H1 (cell line): Measurements from ENCODE around the gene C1QL1. TPM values are rescaled to one million over a fixed set of nuclear protein-coding genes. Genes with fewer than 3 reads are reported as not detected.

Experiments
- CTCF ChIA-PET: fragments of 300-600 bp; sonication (Branson Sonifier 250); formaldehyde crosslinking; loops from one replicate; lab custom pipeline; 2021; ENCODE audit not compliant: partially characterized antibody; lab: Charles Lee
- POLR2A ChIA-PET: fragments of 300-600 bp; sonication (Branson Sonifier 250); formaldehyde crosslinking; loops from one replicate; lab custom pipeline; 2021; ENCODE audit warnings: inconsistent platforms; ENCODE audit not compliant: partially characterized antibody; lab: Charles Lee
- DNase-seq, 2 experiments: peaks; one replicate each; pipeline versions ENCODE4 v3.0.0 to v3.0.0-alpha.2; 2010 to 2022; ENCODE audit warnings: low spot score in 2 of 2, low read depth in 1 of 2, mixed read lengths in 1 of 2
- FAIRE-seq: peaks from 2 replicates; lab custom pipeline; 2011; peaks lifted over from hg19 to GRCh38; lab: Jason Lieb, UNC
- H2AFZ ChIP-seq: 2 replicates; pipeline ENCODE4 v1.8.1; 2012; ENCODE audit warnings: low read length, inconsistent platforms
- H2AK5ac ChIP-seq: 2 replicates; pipeline ENCODE4 v1.6.1; 2013; ENCODE audit warnings: low read depth, low read length
- H2BK120ac ChIP-seq: replicated peaks from 2 replicates; pipeline ENCODE3; 2013; ENCODE audit warnings: low read depth, low read length, inconsistent platforms
- H2BK12ac ChIP-seq: 2 replicates; pipeline ENCODE4 v1.6.1; 2013; ENCODE audit warnings: low read depth, low read length
- H2BK15ac ChIP-seq: 2 replicates; pipeline ENCODE4 v1.6.1; 2013; ENCODE audit warnings: low read length
- H2BK20ac ChIP-seq: 2 replicates; pipeline ENCODE4 v1.6.1; 2013; ENCODE audit warnings: low read length
- H2BK5ac ChIP-seq: 2 replicates; pipeline ENCODE4 v1.6.1; 2013; ENCODE audit warnings: low read depth, low read length
- H3K14ac ChIP-seq: 2 replicates; pipeline ENCODE4 v1.6.1; 2013; ENCODE audit warnings: inconsistent platforms; ENCODE audit not compliant: insufficient read length
- H3K18ac ChIP-seq: 2 replicates; pipeline ENCODE4 v1.6.1; 2013; ENCODE audit warnings: low read length; ENCODE audit errors: extremely low read depth
- H3K23ac ChIP-seq: 2 replicates; pipeline ENCODE4 v1.6.1; 2013; ENCODE audit warnings: inconsistent platforms; ENCODE audit not compliant: insufficient read length
- H3K23me2 ChIP-seq: 2 replicates; pipeline ENCODE4 v1.6.1; 2013; ENCODE audit warnings: low read depth, low read length
- H3K27ac ChIP-seq: 2 replicates; pipeline ENCODE4 v1.6.1; 2011; ENCODE audit warnings: low read depth, low read length, inconsistent platforms
- H3K27me3 ChIP-seq, 4 experiments: replicated peaks in 1 of 4; 1 replicate in 1 of 4; 2 replicates in 3 of 4; pipeline versions ENCODE4 v1.6.1 to v1.8.1; 2011 to 2013; ENCODE audit warnings: low read length in 3 of 4, mild to moderate bottlenecking in 3 of 4, inconsistent platforms in 2 of 4, mixed read lengths in 2 of 4, moderate library complexity in 1 of 4; ENCODE audit not compliant: control insufficient read depth in 3 of 4, insufficient read depth in 3 of 4; ENCODE audit errors: extremely low read depth in 1 of 4
- H3K36me3 ChIP-seq, 4 experiments: 2 replicates each; pipeline versions ENCODE4 v1.6.1 to v1.8.1; 2011 to 2013; ENCODE audit warnings: mild to moderate bottlenecking in 4 of 4, low read length in 3 of 4, moderate library complexity in 2 of 4, control low read depth in 1 of 4, inconsistent platforms in 1 of 4; ENCODE audit not compliant: insufficient read depth in 4 of 4, control insufficient read depth in 2 of 4
- H3K4ac ChIP-seq: replicated peaks from 2 replicates; pipeline ENCODE3; 2013; ENCODE audit warnings: low read length, low read depth, mixed read lengths, inconsistent platforms; ENCODE audit not compliant: insufficient read length
- H3K4me1 ChIP-seq, 4 experiments: replicated peaks in 1 of 4; 1 replicate in 1 of 4; 2 replicates in 3 of 4; pipeline versions ENCODE4 v1.6.1 to v1.8.1; 2011 to 2013; ENCODE audit warnings: low read length in 3 of 4, inconsistent platforms in 2 of 4, mixed read lengths in 1 of 4; ENCODE audit not compliant: insufficient read depth in 4 of 4, control insufficient read depth in 3 of 4
- H3K4me2 ChIP-seq, 2 experiments: 2 replicates each; pipeline versions ENCODE4 v1.6.1 to v1.8.1; 2011 to 2013; ENCODE audit warnings: low read depth in 2 of 2, low read length in 2 of 2, control low read depth in 1 of 2, inconsistent platforms in 1 of 2, mild to moderate bottlenecking in 1 of 2; ENCODE audit not compliant: insufficient read depth in 1 of 2
- H3K4me3 ChIP-seq, 4 experiments: fragments of 200-600, 300-600 bp in 1 of 4; sonication (generic), shearing (Covaris generic), sonication (Bioruptor Twin) in 1 of 4; 2 replicates each; pipeline versions ENCODE4 v1.5.1 to v1.8.1; 2011 to 2016; ENCODE audit warnings: low read length in 4 of 4, low read depth in 3 of 4, control low read depth in 2 of 4, inconsistent platforms in 2 of 4, mild to moderate bottlenecking in 2 of 4, mixed read lengths in 1 of 4, moderate library complexity in 1 of 4; ENCODE audit not compliant: insufficient read depth in 2 of 4; ENCODE audit errors: extremely low read depth in 1 of 4
- H3K56ac ChIP-seq: replicated peaks from 2 replicates; pipeline ENCODE3; 2013; ENCODE audit warnings: low read depth, mild to moderate bottlenecking, mixed read lengths, low read length, inconsistent platforms; ENCODE audit not compliant: insufficient read length
- H3K79me1 ChIP-seq: 2 replicates; pipeline ENCODE4 v1.6.1; 2013; ENCODE audit warnings: low read depth, low read length, control low read depth
- H3K79me2 ChIP-seq, 2 experiments: 2 replicates each; pipeline versions ENCODE4 v1.6.1 to v1.8.1; 2012 to 2013; ENCODE audit warnings: low read length in 2 of 2, mild to moderate bottlenecking in 2 of 2, inconsistent platforms in 1 of 2; ENCODE audit not compliant: insufficient read depth in 2 of 2, control insufficient read depth in 1 of 2
- H3K9ac ChIP-seq, 4 experiments: replicated peaks in 1 of 4; 1 replicate in 1 of 4; 2 replicates in 3 of 4; pipeline versions ENCODE4 v1.6.1 to v1.8.1; 2011 to 2013; ENCODE audit warnings: low read depth in 3 of 4, low read length in 3 of 4, control low read depth in 2 of 4, mild to moderate bottlenecking in 2 of 4, moderate library complexity in 2 of 4, inconsistent platforms in 1 of 4; ENCODE audit errors: extremely low read depth in 1 of 4
- H3K9me3 ChIP-seq, 2 experiments: 2 replicates each; pipeline versions ENCODE4 v1.6.1 to v1.8.1; 2012 to 2013; ENCODE audit warnings: mild to moderate bottlenecking in 2 of 2, moderate library complexity in 2 of 2, control low read depth in 1 of 2, inconsistent platforms in 1 of 2, low read depth in 1 of 2, low read length in 1 of 2, mixed read lengths in 1 of 2; ENCODE audit not compliant: insufficient read depth in 2 of 2
- H4K20me1 ChIP-seq, 2 experiments: replicated peaks in 1 of 2; 2 replicates each; pipeline versions ENCODE3 to v1.8.1; 2011 to 2013; ENCODE audit warnings: inconsistent platforms in 2 of 2, low read length in 2 of 2, mild to moderate bottlenecking in 1 of 2; ENCODE audit not compliant: insufficient read depth in 2 of 2, control insufficient read depth in 1 of 2
- H4K5ac ChIP-seq: 2 replicates; pipeline ENCODE4 v1.6.1; 2013; ENCODE audit warnings: low read length, low read depth, mixed read lengths, inconsistent platforms; ENCODE audit not compliant: insufficient read length
- H4K8ac ChIP-seq: 2 replicates; pipeline ENCODE4 v1.8.0; 2013; ENCODE audit warnings: mild to moderate bottlenecking, moderate library complexity, low read length, inconsistent platforms; ENCODE audit not compliant: insufficient read depth; ENCODE audit errors: extremely low read depth
- H4K91ac ChIP-seq: replicated peaks from 2 replicates; pipeline ENCODE3; 2013; ENCODE audit warnings: low read length, mixed read lengths, inconsistent platforms; ENCODE audit not compliant: insufficient read length
- BACH1 ChIP-seq: IDR thresholded peaks from 2 replicates; pipeline ENCODE4 v1.6.1; 2012; ENCODE audit warnings: low read length, improper control_type of control experiment
- E2F6 ChIP-seq: IDR thresholded peaks from 2 replicates; pipeline ENCODE4 v1.6.1; 2012; ENCODE audit warnings: inconsistent platforms
- JUN ChIP-seq: IDR thresholded peaks from 2 replicates; pipeline ENCODE4 v1.6.1; 2011; ENCODE audit warnings: low read depth, mild to moderate bottlenecking, improper control_type of control experiment, low read length
- MAX ChIP-seq: IDR thresholded peaks from 2 replicates; pipeline ENCODE4 v1.6.1; 2012; ENCODE audit warnings: inconsistent platforms
- RBBP5 ChIP-seq: IDR thresholded peaks from 2 replicates; pipeline ENCODE4 v1.7.1; 2012; ENCODE audit warnings: low read depth, mild to moderate bottlenecking, inconsistent platforms, low read length, moderate library complexity, borderline replicate concordance
- RFX5 ChIP-seq: IDR thresholded peaks from 2 replicates; pipeline ENCODE4 v1.6.1; 2011; ENCODE audit warnings: low read depth, low read length, improper control_type of control experiment, borderline replicate concordance
- SIN3A ChIP-seq, 2 experiments: IDR thresholded peaks in 1 of 2; conservative IDR thresholded peaks in 1 of 2; 2 replicates each; pipeline ENCODE4 v1.6.1; 2011 to 2012; ENCODE audit warnings: low read length in 2 of 2, improper control_type of control experiment in 1 of 2, low read depth in 1 of 2, mild to moderate bottlenecking in 1 of 2
- SIX5 ChIP-seq: IDR thresholded peaks from 2 replicates; pipeline ENCODE4 v1.6.1; 2011; ENCODE audit warnings: mild to moderate bottlenecking, low read depth, low read length
- SP2 ChIP-seq: IDR thresholded peaks from 2 replicates; pipeline ENCODE4 v1.6.1; 2012; ENCODE audit warnings: mild to moderate bottlenecking, low read length, inconsistent platforms
- TBP ChIP-seq: IDR thresholded peaks from 2 replicates; pipeline ENCODE4 v1.6.1; 2011; ENCODE audit warnings: low read depth, low read length, improper control_type of control experiment
- USF2 ChIP-seq: IDR thresholded peaks from 2 replicates; pipeline ENCODE4 v1.6.1; 2011; ENCODE audit warnings: low read length, improper control_type of control experiment
- WGBS, 2 experiments: shearing (Covaris generic) in 1 of 2; methylation state at CpG; one replicate each; pipeline versions ENCODE4 v1.1.6 to v1.1.7; 2013 to 2015; ENCODE audit warnings: low lambda C conversion rate in 2 of 2, mixed read lengths in 2 of 2, inconsistent platforms in 1 of 2, low coverage in 1 of 2, missing lambda C conversion rate in 1 of 2; ENCODE audit not compliant: insufficient replicate concordance in 2 of 2, insufficient coverage in 1 of 2, insufficient read length in 1 of 2; ENCODE audit errors: extremely low coverage in 1 of 2, missing lambda C conversion rate in 1 of 2; 5-methylcytosine and 5-hydroxymethylcytosine counted together
- polyA plus RNA-seq, 7 experiments: library from polyadenylated mRNA; depleted of rRNA in 3 of 7; stranded (reverse) in 5 of 7; unstranded in 2 of 7; fragments of >200 nt in 5 of 7; fragments of 200-250 nt in 2 of 7; gene quantifications; 1 replicate in 5 of 7; 2 replicates in 1 of 7; 4 replicates in 1 of 7; pipeline versions ENCODE4 v1.2.1 to v1.2.3, GENCODE V29; 2011 to 2013; ENCODE audit warnings: missing spikeins in 2 of 7, mixed read lengths in 2 of 7
- total RNA-seq: library from RNA; stranded (reverse); fragmentation: NEBNext Ultra II Directional; extraction: Animal tissue kit (Norgen Biotek cat#: 25700); gene quantifications from 2 replicates; pipeline ENCODE4 v1.2.1, GENCODE V29; 2021

C1QL1 gene
- total and polyA plus RNA-seq, 2 of the 8 experiments (the other 6 are each of a cell fraction or from before 2014, with no cell fraction given) = 7.6 to 10.5 TPM

- no peak overlapping the region for H3K9ac ChIP-seq
- no peak overlapping the region for H3K56ac ChIP-seq
- H3K18ac ChIP-seq = no peak overlapping the region
- H3K27ac ChIP-seq = no peak overlapping the region
- H3K23me2 ChIP-seq = no peaks in the 10 kb centered on the region
- peaks cover 4% of the 10 kb centered on the region in 2 experiments for H4K20me1 ChIP-seq
- DNase-seq (no peak), FAIRE-seq (no peak)
- peaks cover 4% of the 10 kb centered on the region; the same call in 1 of the 2 replicates for H3K79me1 ChIP-seq
- CTCF ChIA-PET = interaction anchor here (0.9 to 3.5 kb wide), 8 partner anchors 11 to 81 kb away, joined by 3 to 15 read pairs (median 5); no protein-coding TSS in a partner anchor
- no peak overlapping the region for H4K8ac ChIP-seq
- WGBS, 2 experiments = 94 to 100% methylated on average over 1 of the region's 1 CpG
- no peak overlapping the region for H4K5ac ChIP-seq
- no peaks in the 10 kb centered on the region for H3K27me3 ChIP-seq
- H2AFZ ChIP-seq = no peak overlapping the region
- H3K4ac ChIP-seq = no peak overlapping the region
- no peak overlapping the region for H2BK20ac ChIP-seq
- 0 out of 7 replicates have a peak, but pooled peaks cover 0 to 2% (median 0%) of the 10 kb centered on the region in 4 experiments for H3K4me1 ChIP-seq
- H3K4me3 ChIP-seq = no peak overlapping the region
- H3K14ac ChIP-seq = no peak overlapping the region
- H4K91ac ChIP-seq = no peak overlapping the region
- no peak overlapping the region for H2BK120ac ChIP-seq
- H3K36me3 ChIP-seq = peaks cover 0 to 13% (median 6%) of the 10 kb centered on the region in 4 experiments; a peak in 5 of 8 replicates
- H3K79me2 ChIP-seq = peaks cover 3 to 62% of the 10 kb centered on the region in 2 experiments
- POLR2A ChIA-PET = interaction anchor here (1.0 to 5.0 kb wide), 6 partner anchors 13 to 100 kb away, joined by 3 to 25 read pairs (median 4); no protein-coding TSS in a partner anchor
- H2BK12ac ChIP-seq = no peak overlapping the region
- H2AK5ac ChIP-seq = no peak overlapping the region
- no peak overlapping the region for H2BK15ac ChIP-seq
- no peaks in the 10 kb centered on the region for H3K9me3 ChIP-seq
- H3K23ac ChIP-seq = no peak overlapping the region
- no peak overlapping the region for H2BK5ac ChIP-seq
- H3K4me2 ChIP-seq = no peak overlapping the region
- TF ChIP-seq SIN3A (conservative IDR thresholded peaks at IDR 0.05 in 1 of 2, IDR thresholded peaks at IDR 0.05 in 1 of 2; ENCODE audit: low read depth in 1 of 2, low read length in 2 of 2) (no peak), BACH1 (no peak), JUN (no peak), SP2 (no peak), E2F6 (no peak), SIX5 (no peak), RBBP5 (no peak), USF2 (no peak), MAX (no peak), RFX5 (no peak), TBP (no peak)
Measured at GRCh38 chr17:44940768-44941167, 27.3 kb downstream of the C1QL1 start.
